ENCODE measurements around the gene KRTAP5-6.

The KRTAP5-6 gene

GRCh38 chr11:1671658-1672057 is 25.3 kb upstream of the KRTAP5-6 start:
- no peak for TF ChIP-seq CTCF (conservative IDR thresholded peaks at IDR 0.05; ENCODE audit: control insufficient read depth, insufficient read depth, low read depth, low read length)
- no peak for DNase-seq (ENCODE audit: low read depth)

GRCh38 chr11:1672613-1673350 is 24.2 kb upstream of the KRTAP5-6 start:
- no peak for DNase-seq (ENCODE audit: low read depth)
- no peak overlapping the region for H3K4me3 ChIP-seq (ENCODE audit: control insufficient read depth, low read depth, low read length)
- no peak for TF ChIP-seq CTCF (conservative IDR thresholded peaks at IDR 0.05; ENCODE audit: control insufficient read depth, insufficient read depth, low read depth, low read length)

More at GRCh38 chr11:1671658-1672057, 25.3 kb upstream of the KRTAP5-6 start:
- no peak overlapping the region for H3K4me3 ChIP-seq (ENCODE audit: control insufficient read depth, low read depth, low read length)

GRCh38 chr11:1673446-1674172 is 23.4 kb upstream of the KRTAP5-6 start:
- no peak for DNase-seq (ENCODE audit: low read depth)
- H3K4me3 ChIP-seq (ENCODE audit: control insufficient read depth, low read depth, low read length) = no peak overlapping the region
- no peak for TF ChIP-seq CTCF (conservative IDR thresholded peaks at IDR 0.05; ENCODE audit: control insufficient read depth, insufficient read depth, low read depth, low read length)

GRCh38 chr11:1674173-1675131 is 22.5 kb upstream of the KRTAP5-6 start:
- no peak for DNase-seq (ENCODE audit: low read depth)
- TF ChIP-seq CTCF (conservative IDR thresholded peaks at IDR 0.05; ENCODE audit: control insufficient read depth, insufficient read depth, low read depth, low read length) = no peak
- H3K4me3 ChIP-seq (ENCODE audit: control insufficient read depth, low read depth, low read length) = no peak overlapping the region

DNA sequence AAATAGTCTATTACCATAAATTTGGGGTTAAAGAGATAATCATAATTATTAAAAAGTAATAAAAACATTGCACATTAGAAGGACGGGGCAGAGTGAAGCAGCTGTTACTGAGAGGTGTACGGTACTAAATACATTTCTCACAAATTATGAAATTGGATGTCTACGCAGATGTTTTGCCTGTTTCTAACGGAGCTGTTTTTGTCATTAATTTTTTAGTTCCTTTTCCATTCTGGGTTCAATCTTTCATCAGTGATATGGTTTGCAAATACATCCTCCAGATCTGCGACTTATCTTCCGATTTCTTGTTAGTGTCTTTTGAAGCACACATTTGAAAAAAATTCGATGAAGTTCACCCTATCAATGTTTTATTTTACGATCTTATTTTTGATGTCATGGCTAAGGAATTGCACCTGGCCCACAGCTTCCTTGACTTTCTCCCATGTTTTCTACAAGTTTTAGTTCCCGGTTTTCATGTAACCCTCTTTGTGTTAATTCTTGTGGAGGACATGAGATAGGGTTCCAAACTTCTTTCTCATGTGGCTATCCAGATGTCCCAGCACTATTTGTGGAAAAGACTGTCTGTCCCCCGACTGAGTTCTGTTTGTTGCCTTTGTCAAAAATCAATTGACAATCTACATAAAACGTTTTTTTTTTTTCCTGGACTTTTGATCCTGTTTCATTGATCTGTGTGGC is 21.3 kb upstream of the KRTAP5-6 start:
- H3K4me3 ChIP-seq (ENCODE audit: control insufficient read depth, low read depth, low read length) = no peak overlapping the region
- TF ChIP-seq CTCF (conservative IDR thresholded peaks at IDR 0.05; ENCODE audit: control insufficient read depth, insufficient read depth, low read depth, low read length) = no peak
- DNase-seq (ENCODE audit: low read depth) = no peak

DNA sequence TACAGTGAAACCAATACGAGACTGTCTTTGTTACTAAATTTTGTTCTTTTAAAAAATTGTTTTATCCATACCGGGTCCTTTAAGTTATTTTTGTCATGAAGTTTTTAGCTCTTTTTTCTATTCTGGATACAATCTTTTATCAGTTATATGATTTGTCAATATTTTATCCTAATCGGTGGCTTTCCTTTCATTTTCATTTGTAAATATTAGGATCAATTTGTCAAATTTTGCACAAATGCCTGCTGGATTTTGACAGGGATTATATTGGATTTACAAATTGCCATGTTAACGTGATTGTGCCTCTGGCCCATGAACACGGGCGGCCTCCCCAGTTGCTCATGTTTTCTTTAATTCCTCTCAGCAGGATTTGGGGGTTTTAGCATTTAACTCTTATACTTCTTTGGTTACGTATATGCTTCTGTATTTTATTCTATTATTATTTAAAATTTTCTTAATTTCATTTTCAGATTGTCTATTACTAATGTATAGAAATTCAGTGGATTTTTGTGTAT is 20.7 kb upstream of the KRTAP5-6 start:
- H3K4me3 ChIP-seq (ENCODE audit: control insufficient read depth, low read depth, low read length) = no peak overlapping the region
- TF ChIP-seq CTCF (conservative IDR thresholded peaks at IDR 0.05; ENCODE audit: control insufficient read depth, insufficient read depth, low read depth, low read length) = no peak

More for the DNA sequence above, 20.7 kb upstream of the KRTAP5-6 start:
- DNase-seq (ENCODE audit: low read depth) = no peak
